ENCODE measurements around the gene PPBP.

The PPBP gene, protein sequence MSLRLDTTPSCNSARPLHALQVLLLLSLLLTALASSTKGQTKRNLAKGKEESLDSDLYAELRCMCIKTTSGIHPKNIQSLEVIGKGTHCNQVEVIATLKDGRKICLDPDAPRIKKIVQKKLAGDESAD

GRCh38 chr4:73988061-73988460 lies at the start of gene PPBP:
PPBP (minus strand) TSS chr4:73988190; CDS start chr4:73988103, 87 bp downstream.
- no peak for DNase-seq (ENCODE audit: low read depth)
- TF ChIP-seq, protein P1, sequence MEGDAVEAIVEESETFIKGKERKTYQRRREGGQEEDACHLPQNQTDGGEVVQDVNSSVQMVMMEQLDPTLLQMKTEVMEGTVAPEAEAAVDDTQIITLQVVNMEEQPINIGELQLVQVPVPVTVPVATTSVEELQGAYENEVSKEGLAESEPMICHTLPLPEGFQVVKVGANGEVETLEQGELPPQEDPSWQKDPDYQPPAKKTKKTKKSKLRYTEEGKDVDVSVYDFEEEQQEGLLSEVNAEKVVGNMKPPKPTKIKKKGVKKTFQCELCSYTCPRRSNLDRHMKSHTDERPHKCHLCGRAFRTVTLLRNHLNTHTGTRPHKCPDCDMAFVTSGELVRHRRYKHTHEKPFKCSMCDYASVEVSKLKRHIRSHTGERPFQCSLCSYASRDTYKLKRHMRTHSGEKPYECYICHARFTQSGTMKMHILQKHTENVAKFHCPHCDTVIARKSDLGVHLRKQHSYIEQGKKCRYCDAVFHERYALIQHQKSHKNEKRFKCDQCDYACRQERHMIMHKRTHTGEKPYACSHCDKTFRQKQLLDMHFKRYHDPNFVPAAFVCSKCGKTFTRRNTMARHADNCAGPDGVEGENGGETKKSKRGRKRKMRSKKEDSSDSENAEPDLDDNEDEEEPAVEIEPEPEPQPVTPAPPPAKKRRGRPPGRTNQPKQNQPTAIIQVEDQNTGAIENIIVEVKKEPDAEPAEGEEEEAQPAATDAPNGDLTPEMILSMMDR (IDR thresholded peaks at IDR 0.05; ENCODE audit: control insufficient read depth, insufficient read depth, low read depth, low read length, missing control alignments) = no peak
- no peak within 1 kb of the TSS for H3K4me3 ChIP-seq (ENCODE audit: control insufficient read depth, low read depth, low read length)

GRCh38 chr4:74037076-74037955 lies 49.3 kb upstream of the PPBP start:
- DNase-seq (ENCODE audit: low read depth) = no peak
- H3K4me3 ChIP-seq (ENCODE audit: control insufficient read depth, low read depth, low read length) = no peak overlapping the region
- TF ChIP-seq, protein P1 (IDR thresholded peaks at IDR 0.05; ENCODE audit: control insufficient read depth, insufficient read depth, low read depth, low read length, missing control alignments) = no peak

- no peak for DNase-seq (ENCODE audit: low read depth)
- TF ChIP-seq, protein P1 (IDR thresholded peaks at IDR 0.05; ENCODE audit: control insufficient read depth, insufficient read depth, low read depth, low read length, missing control alignments) = no peak
- H3K4me3 ChIP-seq (ENCODE audit: control insufficient read depth, low read depth, low read length) = no peak overlapping the region
These were observed 45.7 kb upstream of the PPBP start for GRCh38 chr4:74033739-74034138.

- no peak for DNase-seq (ENCODE audit: low read depth)
- TF ChIP-seq, protein P1 (IDR thresholded peaks at IDR 0.05; ENCODE audit: control insufficient read depth, insufficient read depth, low read depth, low read length, missing control alignments) = no peak
These were observed 44.1 kb upstream of the PPBP start for GRCh38 chr4:74032064-74032463.

DNA sequence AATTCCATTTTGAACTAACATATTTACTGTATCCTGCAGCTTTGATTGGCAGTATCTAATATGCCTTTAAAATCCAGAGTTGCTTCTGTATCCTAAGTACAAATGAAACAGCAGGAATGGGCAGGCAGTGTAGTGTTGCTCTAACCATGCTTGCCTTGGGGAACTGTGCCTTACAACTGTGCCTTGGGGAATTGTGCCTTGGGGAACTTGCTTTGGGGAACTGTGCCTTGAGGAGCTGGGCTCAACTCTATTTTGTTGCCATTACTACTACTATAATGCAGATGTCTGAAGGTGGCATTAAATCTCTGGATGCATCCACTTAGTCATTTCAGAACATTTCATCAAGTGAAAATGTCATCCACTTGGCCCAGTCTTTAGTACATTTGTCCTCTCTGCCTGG lies 43.6 kb upstream of the PPBP start:
- TF ChIP-seq, protein P1 (IDR thresholded peaks at IDR 0.05; ENCODE audit: control insufficient read depth, insufficient read depth, low read depth, low read length, missing control alignments) = no peak
- no peak for DNase-seq (ENCODE audit: low read depth)
- H3K4me3 ChIP-seq (ENCODE audit: control insufficient read depth, low read depth, low read length) = no peak overlapping the region

More at GRCh38 chr4:74032064-74032463, 44.1 kb upstream of the PPBP start:
- H3K4me3 ChIP-seq (ENCODE audit: control insufficient read depth, low read depth, low read length) = no peak overlapping the region

GRCh38 chr4:74030285-74030684 lies 42.3 kb upstream of the PPBP start:
- DNase-seq (ENCODE audit: low read depth) = no peak
- H3K4me3 ChIP-seq (ENCODE audit: control insufficient read depth, low read depth, low read length) = no peak overlapping the region
- TF ChIP-seq, protein P1 (IDR thresholded peaks at IDR 0.05; ENCODE audit: control insufficient read depth, insufficient read depth, low read depth, low read length, missing control alignments) = no peak

Measured in AG09309 (cell line).